Osteoblast (primary cell): ENCODE data around the gene POLR3GL. TPM values are rescaled to one million over a fixed set of nuclear protein-coding genes. Genes with fewer than 3 reads are reported as not detected.
"Not testable (repeated sequence)": the region's sequence is repeated elsewhere in the genome, so short reads cannot be mapped to it uniquely, and the experiment has no call there.

Experiments
- DNase-seq: peaks from one replicate; pipeline ENCODE4 v3.0.0; 2011; ENCODE audit warnings: low spot score, mixed read lengths; ENCODE audit not compliant: insufficient read length; ENCODE audit errors: missing footprints
- H2AFZ ChIP-seq: 2 replicates; pipeline ENCODE4 v1.6.0; 2011; ENCODE audit warnings: mild to moderate bottlenecking, low read length
- H3K27ac ChIP-seq: 2 replicates; pipeline ENCODE4 v1.5.1; 2011; ENCODE audit warnings: mild to moderate bottlenecking, low read depth, low read length, moderate library complexity
- H3K27me3 ChIP-seq: 2 replicates; pipeline ENCODE4 v1.6.0; 2012; ENCODE audit warnings: mild to moderate bottlenecking, control low read depth, inconsistent platforms, low read length, moderate library complexity; ENCODE audit not compliant: insufficient read depth
- H3K36me3 ChIP-seq: 2 replicates; pipeline ENCODE4 v1.5.1; 2011; ENCODE audit warnings: mild to moderate bottlenecking, low read length, control low read depth, moderate library complexity; ENCODE audit not compliant: insufficient read depth
- H3K4me1 ChIP-seq: 2 replicates; pipeline ENCODE4 v1.5.1; 2011; ENCODE audit warnings: mild to moderate bottlenecking, low read length, control low read depth, moderate library complexity; ENCODE audit not compliant: insufficient read depth
- H3K4me2 ChIP-seq: 2 replicates; pipeline ENCODE4 v1.6.0; 2011; ENCODE audit warnings: mild to moderate bottlenecking, low read length; ENCODE audit not compliant: insufficient read depth
- H3K4me3 ChIP-seq: fragments of 200-600 bp; sonication (generic); 3 replicates; pipeline ENCODE4 v1.5.1; 2012; ENCODE audit warnings: mild to moderate bottlenecking, low read length, inconsistent platforms; ENCODE audit not compliant: insufficient read depth
- H3K79me2 ChIP-seq: 2 replicates; pipeline ENCODE4 v1.6.0; 2012; ENCODE audit warnings: mild to moderate bottlenecking, low read length, control low read depth, inconsistent platforms; ENCODE audit not compliant: insufficient read depth
- H3K9me3 ChIP-seq: 2 replicates; pipeline ENCODE4 v1.5.1; 2011; ENCODE audit warnings: low read depth, low read length, control low read depth
- H4K20me1 ChIP-seq: 2 replicates; pipeline ENCODE4 v1.6.0; 2012; ENCODE audit warnings: mild to moderate bottlenecking, low read length, control low read depth; ENCODE audit not compliant: insufficient read depth
- CTCF ChIP-seq: IDR thresholded peaks from 2 replicates; pipeline ENCODE4 v1.5.1; 2011; ENCODE audit warnings: mild to moderate bottlenecking, low read depth, low read length, moderate library complexity; ENCODE audit errors: extremely low read depth
- total RNA-seq: library from RNA; depleted of rRNA; stranded (reverse); fragments of >200 nt; gene quantifications from 2 replicates; pipeline ENCODE4 v1.2.3, GENCODE V29; 2012

POLR3GL gene
- total RNA-seq, 1 donor = 9.4 TPM

- H3K79me2 ChIP-seq = peaks cover 17% of the 10 kb centered on the region
- H3K4me1 ChIP-seq = peaks cover 8% of the 10 kb centered on the region
- H2AFZ ChIP-seq = peak overlapping the region; percentile 91
- H3K9me3 ChIP-seq = no peaks in the 10 kb centered on the region
- peaks cover 20% of the 10 kb centered on the region for H3K36me3 ChIP-seq
- H3K4me2 ChIP-seq = peak overlapping the region; percentile 92
- peak overlapping the region; percentile 83 for H3K4me3 ChIP-seq
- H4K20me1 ChIP-seq = no peaks in the 10 kb centered on the region
- H3K27ac ChIP-seq = peak overlapping the region; percentile 99
- H3K27me3 ChIP-seq = no peaks in the 10 kb centered on the region
- peak; percentile 34 for DNase-seq
- no peak for TF ChIP-seq CTCF
Observed at GRCh38 chr1:145926686-145927062, 37.8 kb upstream of the POLR3GL start.

- peak; percentile 95 for DNase-seq
Observed at GRCh38 chr1:145927063-145927886, 37.2 kb upstream of the POLR3GL start, which contains the start of gene RBM8A. RBM8A (minus strand) TSS chr1:145927484; CDS start chr1:145927426, 58 bp downstream.

GRCh38 chr1:145927916-145928643 is 36.4 kb upstream of the POLR3GL start:
- no peaks in the 10 kb centered on the region for H3K27me3 ChIP-seq
- H3K79me2 ChIP-seq = peaks cover 17% of the 10 kb centered on the region
- peak overlapping the region; percentile 78 for H2AFZ ChIP-seq

More at GRCh38 chr1:145927063-145927886, 37.2 kb upstream of the POLR3GL start, which contains the start of gene RBM8A:
- Histone ChIP-seq H3K27me3 (no peaks in the 10 kb centered on the region), H3K4me3 (peak within 1 kb of the TSS; percentile 83), H3K27ac (peak within 1 kb of the TSS; percentile 99), H2AFZ (peak within 1 kb of the TSS; percentile 91), H3K4me1 (peaks cover 8% of the 10 kb centered on the region), H3K36me3 (peaks cover 20% of the 10 kb centered on the region), H4K20me1 (no peaks in the 10 kb centered on the region), H3K79me2 (peaks cover 17% of the 10 kb centered on the region), H3K9me3 (no peaks in the 10 kb centered on the region), H3K4me2 (peak within 1 kb of the TSS; percentile 92)
- peak; percentile 62 for TF ChIP-seq CTCF

GRCh38 chr1:145932522-145933009 is 31.9 kb upstream of the POLR3GL start:
- not testable (repeated sequence) for H3K4me1 ChIP-seq, DNase-seq, H4K20me1 ChIP-seq, H3K9me3 ChIP-seq, H3K4me3 ChIP-seq, H3K79me2 ChIP-seq, H3K27me3 ChIP-seq, H3K4me2 ChIP-seq, H3K27ac ChIP-seq, H2AFZ ChIP-seq
- peaks cover 29% of the 10 kb centered on the region for H3K36me3 ChIP-seq

More at GRCh38 chr1:145927916-145928643, 36.4 kb upstream of the POLR3GL start:
- Histone ChIP-seq H3K4me3 (peak overlapping the region; percentile 83), H4K20me1 (no peaks in the 10 kb centered on the region), H3K27ac (peak overlapping the region; percentile 99), H3K36me3 (peaks cover 18% of the 10 kb centered on the region), H3K9me3 (no peaks in the 10 kb centered on the region), H3K4me1 (peaks cover 8% of the 10 kb centered on the region), H3K4me2 (peak overlapping the region; percentile 92)
- no peak for TF ChIP-seq CTCF
- no peak for DNase-seq
